ENCODE measurements around the gene PPP2R3B.

DNA sequence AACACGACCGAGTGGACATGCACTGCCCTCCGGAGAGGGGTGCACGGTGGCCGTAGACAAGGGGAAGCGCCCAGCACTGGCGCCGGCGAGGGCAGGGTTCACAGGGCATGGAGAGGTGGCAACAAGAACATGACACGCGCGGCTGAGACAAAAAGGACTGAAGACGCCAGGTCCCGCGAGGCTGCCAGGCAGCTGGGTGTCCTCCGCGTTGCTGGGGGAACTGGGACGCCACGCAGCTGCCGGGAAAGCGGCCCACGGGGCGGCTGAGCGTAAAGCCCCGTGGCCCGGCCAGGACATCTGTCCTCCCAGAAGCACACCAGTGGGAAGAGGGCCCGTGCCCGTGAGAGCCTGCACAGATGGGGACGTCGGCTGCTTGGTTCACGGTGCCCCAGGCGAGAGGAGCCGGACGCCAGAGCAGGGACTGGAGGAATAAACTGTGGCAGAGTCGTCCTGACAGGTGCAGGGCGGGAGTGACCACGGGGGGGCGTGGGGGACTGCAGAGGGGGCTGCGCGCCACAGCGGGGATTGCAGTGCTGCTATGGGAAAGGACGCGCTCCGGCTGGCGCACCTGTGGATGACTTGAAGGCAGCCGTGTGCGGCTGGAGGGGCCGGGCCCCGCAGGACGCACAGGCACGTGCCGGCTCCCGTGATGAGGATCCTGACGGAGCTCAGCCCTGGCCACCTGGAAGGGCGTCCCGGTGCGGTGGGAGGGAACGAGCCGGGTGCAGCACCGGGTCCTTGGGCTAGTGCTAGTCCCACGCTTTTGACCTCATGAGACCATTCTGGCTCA, 36.0 kb downstream of the PPP2R3B start:
- TF ChIP-seq POLR2AphosphoS5 (IDR thresholded peaks at IDR 0.05; ENCODE audit: low read depth, low read length) (no peak), TAF1 (IDR thresholded peaks at IDR 0.05; ENCODE audit: borderline replicate concordance, insufficient read depth, low read length) (no peak)
